H9 (cell line): ENCODE measurements around the gene MKRN2. TPM values are rescaled to one million over a fixed set of nuclear protein-coding genes. Genes with fewer than 3 reads are reported as not detected.

Experiments used
- DNase-seq: peaks from one replicate; pipeline ENCODE4 v3.0.0-alpha.2; 2017
- H2AFZ ChIP-seq: one replicate; pipeline ENCODE4 v1.6.1; 2013; ENCODE audit warnings: mild to moderate bottlenecking, low read length, control low read depth, moderate library complexity
- H2AK5ac ChIP-seq: 2 replicates; pipeline ENCODE4 v1.6.1; 2013; ENCODE audit warnings: low read length, control low read depth, mixed read lengths; ENCODE audit not compliant: insufficient read length
- H2BK120ac ChIP-seq: one replicate; pipeline ENCODE4 v1.6.1; 2013; ENCODE audit warnings: low read depth, mild to moderate bottlenecking, low read length, control low read depth, inconsistent platforms; ENCODE audit not compliant: poor library complexity, severe bottlenecking
- H2BK12ac ChIP-seq: 2 replicates; pipeline ENCODE4 v1.6.1; 2013; ENCODE audit warnings: low read length, control low read depth, mixed read lengths, low read depth; ENCODE audit not compliant: insufficient read length
- H2BK15ac ChIP-seq: 2 replicates; pipeline ENCODE4 v1.6.1; 2013; ENCODE audit warnings: low read depth, low read length, control low read depth
- H2BK20ac ChIP-seq: one replicate; pipeline ENCODE4 v1.6.1; 2013; ENCODE audit warnings: low read depth, mild to moderate bottlenecking, low read length, control low read depth, inconsistent platforms; ENCODE audit not compliant: poor library complexity, severe bottlenecking
- H2BK5ac ChIP-seq: 2 replicates; pipeline ENCODE4 v1.6.1; 2013; ENCODE audit warnings: low read length, control low read depth, mixed read lengths; ENCODE audit not compliant: insufficient read length
- H3K14ac ChIP-seq: 2 replicates; pipeline ENCODE4 v1.6.1; 2013; ENCODE audit warnings: low read length, control low read depth; ENCODE audit not compliant: insufficient read depth
- H3K18ac ChIP-seq: 2 replicates; pipeline ENCODE4 v1.6.1; 2013; ENCODE audit warnings: low read depth, mild to moderate bottlenecking, mixed read lengths, low read length, control low read depth; ENCODE audit not compliant: insufficient read length
- H3K23ac ChIP-seq: 2 replicates; pipeline ENCODE4 v1.6.1; 2013; ENCODE audit warnings: low read length, control low read depth, mixed read lengths, low read depth; ENCODE audit not compliant: insufficient read length
- H3K23me2 ChIP-seq: 2 replicates; pipeline ENCODE4 v1.6.1; 2013; ENCODE audit warnings: low read depth, mild to moderate bottlenecking, mixed read lengths, low read length, control low read depth; ENCODE audit not compliant: insufficient read length, poor library complexity, severe bottlenecking
- H3K27ac ChIP-seq: 2 replicates; pipeline ENCODE4 v1.5.1; 2013; ENCODE audit warnings: low read length, control low read depth, mixed read lengths, low read depth; ENCODE audit not compliant: insufficient read length
- H3K27me3 ChIP-seq: 2 replicates; pipeline ENCODE4 v1.6.1; 2013; ENCODE audit warnings: low read length, control low read depth, inconsistent platforms; ENCODE audit not compliant: insufficient read depth
- H3K4ac ChIP-seq: 2 replicates; pipeline ENCODE4 v1.6.1; 2013; ENCODE audit warnings: low read depth, mild to moderate bottlenecking, control low read depth, inconsistent platforms, low read length, moderate library complexity
- H3K4me1 ChIP-seq: 2 replicates; pipeline ENCODE4 v1.6.1; 2013; ENCODE audit warnings: low read length, control low read depth, inconsistent platforms; ENCODE audit not compliant: insufficient read depth
- H3K4me2 ChIP-seq: 2 replicates; pipeline ENCODE4 v1.6.1; 2013; ENCODE audit warnings: low read length, control low read depth, mixed read lengths; ENCODE audit not compliant: insufficient read length, insufficient read depth
- H3K56ac ChIP-seq: 2 replicates; pipeline ENCODE4 v1.6.1; 2013; ENCODE audit warnings: low read depth, mild to moderate bottlenecking, mixed read lengths, low read length, control low read depth; ENCODE audit not compliant: insufficient read length
- H3K79me1 ChIP-seq: 2 replicates; pipeline ENCODE4 v1.6.1; 2013; ENCODE audit warnings: low read depth, mild to moderate bottlenecking, moderate library complexity, low read length, control low read depth, inconsistent platforms; ENCODE audit not compliant: insufficient read depth, poor library complexity, severe bottlenecking
- H3K79me2 ChIP-seq: 2 replicates; pipeline ENCODE4 v1.6.1; 2013; ENCODE audit warnings: low read length, control low read depth, inconsistent platforms; ENCODE audit not compliant: insufficient read depth
- H3K9ac ChIP-seq: 2 replicates; pipeline ENCODE4 v1.6.1; 2013; ENCODE audit warnings: low read length, control low read depth, mixed read lengths; ENCODE audit not compliant: insufficient read length; ENCODE audit errors: extremely low read depth
- H3K9me3 ChIP-seq: one replicate; pipeline ENCODE4 v1.6.1; 2013; ENCODE audit warnings: low read depth, low read length, inconsistent platforms; ENCODE audit not compliant: control insufficient read depth
- H3T11ph ChIP-seq: one replicate; pipeline ENCODE4 v1.6.1; 2013; ENCODE audit warnings: mild to moderate bottlenecking, low read length, control low read depth, inconsistent platforms
- H4K20me1 ChIP-seq: one replicate; pipeline ENCODE4 v1.6.1; 2013; ENCODE audit not compliant: control insufficient read depth, insufficient read length, insufficient read depth
- H4K5ac ChIP-seq: 2 replicates; pipeline ENCODE4 v1.6.1; 2013; ENCODE audit warnings: low read depth, mild to moderate bottlenecking, mixed read lengths, low read length, control low read depth; ENCODE audit not compliant: insufficient read length
- H4K8ac ChIP-seq: replicated peaks from 2 replicates; pipeline ENCODE4 v1.6.1; 2013; ENCODE audit warnings: low read length, control low read depth, mixed read lengths, low read depth; ENCODE audit not compliant: insufficient read length
- H4K91ac ChIP-seq: 2 replicates; pipeline ENCODE4 v1.6.1; 2013; ENCODE audit warnings: low read depth, mild to moderate bottlenecking, moderate library complexity, mixed read lengths, low read length, control low read depth; ENCODE audit not compliant: insufficient read length
- H3K27ac Mint-ChIP-seq, 3 experiments: 2 replicates in 2 of 3; 3 replicates in 1 of 3; pipeline ENCODE4 v1.8.0; 2020 to 2021; ENCODE audit warnings: mixed read lengths in 3 of 3, mild to moderate bottlenecking in 1 of 3, moderate library complexity in 1 of 3
- H3K27me3 Mint-ChIP-seq: 2 replicates; pipeline ENCODE4 v1.8.0; 2021; ENCODE audit warnings: low read depth, mild to moderate bottlenecking, moderate library complexity, mixed read lengths
- H3K36me3 Mint-ChIP-seq, 3 experiments: 2 replicates in 2 of 3; 3 replicates in 1 of 3; pipeline ENCODE4 v1.8.0; 2020 to 2021; ENCODE audit warnings: low read depth in 3 of 3, mixed read lengths in 3 of 3; ENCODE audit not compliant: insufficient read depth in 1 of 3
- H3K4me1 Mint-ChIP-seq, 2 experiments: 2 replicates each; pipeline ENCODE4 v1.8.0; 2020; ENCODE audit warnings: mixed read lengths in 2 of 2
- H3K4me3 Mint-ChIP-seq, 2 experiments: 2 replicates in 1 of 2; 3 replicates in 1 of 2; pipeline ENCODE4 v1.8.0; 2020 to 2021; ENCODE audit warnings: mild to moderate bottlenecking in 2 of 2, mixed read lengths in 2 of 2, moderate library complexity in 1 of 2
- H3K9me3 Mint-ChIP-seq, 2 experiments: 2 replicates in 1 of 2; 3 replicates in 1 of 2; pipeline ENCODE4 v1.8.0; 2020; ENCODE audit warnings: mild to moderate bottlenecking in 2 of 2, mixed read lengths in 2 of 2, moderate library complexity in 1 of 2
- CTCF ChIP-seq: fragments of 200-600 bp; sonication (generic); conservative IDR thresholded peaks from 3 replicates; pipeline ENCODE4 v1.8.0; 2021; ENCODE audit warnings: antibody characterized with exemption, mild to moderate bottlenecking
- WGBS: extraction: QIAGEN DNeasy Blood & Tissue Kit; methylation state at CpG from one replicate; pipeline ENCODE4 v1.1.7; 2013; ENCODE audit warnings: missing lambda C conversion rate, low lambda C conversion rate, mixed read lengths; ENCODE audit not compliant: insufficient read length; ENCODE audit errors: extremely low coverage; 5-methylcytosine and 5-hydroxymethylcytosine counted together
- total RNA-seq: library from RNA; stranded (reverse); gene quantifications from 2 replicates; pipeline ENCODE4 v1.2.1, GENCODE V29; 2021

The MKRN2 gene
- total RNA-seq, 1 experiment from 2014 or later = 18.1 TPM

GRCh38 chr3:12578742-12579141, 21.9 kb downstream of the MKRN2 start:
- H3K4me1 ChIP-seq = no peaks in the 10 kb centered on the region
- H4K91ac ChIP-seq = no peak overlapping the region
- H3T11ph ChIP-seq = no peak overlapping the region
- Mint-ChIP-seq H3K4me3 (no peak overlapping the region), H3K9me3 (no peaks in the 10 kb centered on the region), H3K36me3 (peaks cover 37 to 87% (median 78%) of the 10 kb centered on the region in 3 experiments), H3K4me1 (no peaks in the 10 kb centered on the region), H3K27ac (no peak overlapping the region), H3K27me3 (no peaks in the 10 kb centered on the region)
- no peak overlapping the region for H4K8ac ChIP-seq
- H3K4me2 ChIP-seq = no peak overlapping the region
- no peak overlapping the region for H2BK20ac ChIP-seq
- no peak overlapping the region for H3K23ac ChIP-seq
- H3K18ac ChIP-seq = no peak overlapping the region
- no peak for DNase-seq
- H3K79me2 ChIP-seq = no peaks in the 10 kb centered on the region
- H3K9ac ChIP-seq = no peak overlapping the region
- H2BK5ac ChIP-seq = no peak overlapping the region
- H3K4ac ChIP-seq = no peak overlapping the region
- H3K9me3 ChIP-seq = no peaks in the 10 kb centered on the region
- H3K79me1 ChIP-seq = no peaks in the 10 kb centered on the region
- H2BK12ac ChIP-seq = no peak overlapping the region
- no peaks in the 10 kb centered on the region for H3K23me2 ChIP-seq
- H3K14ac ChIP-seq = no peak overlapping the region
- peaks cover 2% of the 10 kb centered on the region for H4K20me1 ChIP-seq
- no CpG with 5 or more reads among the region's 2 CpGs for WGBS
- H2BK120ac ChIP-seq = no peak overlapping the region
- H4K5ac ChIP-seq = no peak overlapping the region
- peak; percentile 42; the same call in 2 of the 3 replicates for TF ChIP-seq CTCF
- H2AK5ac ChIP-seq = no peak overlapping the region
- no peak overlapping the region for H2AFZ ChIP-seq
- H2BK15ac ChIP-seq = no peak overlapping the region
- H3K27me3 ChIP-seq = no peaks in the 10 kb centered on the region
- no peak overlapping the region for H3K56ac ChIP-seq
- H3K27ac ChIP-seq = no peak overlapping the region
